SK-N-SH (cell line): ENCODE measurements around the gene PHGDH. TPM values are rescaled to one million over a fixed set of nuclear protein-coding genes. Genes with fewer than 3 reads are reported as not detected.

ENCODE experiments used
- CTCF ChIA-PET: fragments of 300-600, 350-600 bp; formaldehyde crosslinking; extraction: SDS; loops from one replicate; lab custom pipeline; 2021; lab: Yijun Ruan, JAX
- POLR2A ChIA-PET: fragments of 350-600 bp; sonication (Branson Sonifier 250); formaldehyde crosslinking; extraction: SDS; loops from one replicate; lab custom pipeline; 2020; ENCODE audit warnings: antibody characterized with exemption, inconsistent platforms; lab: Yijun Ruan, JAX
- DNase-seq: peaks from one replicate; pipeline ENCODE4 v3.0.0; 2012
- H2AFZ ChIP-seq: fragments of 200-600 bp; sonication (generic); 2 replicates; pipeline ENCODE4 v1.8.1; 2016; ENCODE audit warnings: antibody characterized with exemption, mild to moderate bottlenecking, low read depth
- H3F3A ChIP-seq: fragments of 200-600 bp; sonication (generic); replicated peaks from 2 replicates; pipeline ENCODE3; 2016; ENCODE audit warnings: antibody characterized with exemption, mild to moderate bottlenecking; ENCODE audit not compliant: insufficient read depth
- H3K27ac ChIP-seq, 2 experiments: fragments of 200-500 bp in 1 of 2; fragments of 200-600 bp in 1 of 2; sonication (Bioruptor generic) in 1 of 2; sonication (generic), shearing (Covaris generic) in 1 of 2; 2 replicates each; pipeline versions ENCODE4 v1.5.1 to v1.6.1; 2014 to 2016; ENCODE audit warnings: low read depth in 2 of 2, inconsistent platforms in 1 of 2, low read length in 1 of 2, mild to moderate bottlenecking in 1 of 2, mixed read lengths in 1 of 2
- H3K27me3 ChIP-seq: fragments of 200-600 bp; sonication (generic), shearing (Covaris generic); 2 replicates; pipeline ENCODE4 v1.6.1; 2016; ENCODE audit warnings: mixed run types; ENCODE audit not compliant: insufficient read depth
- H3K36me3 ChIP-seq, 2 experiments: fragments of 200-500 bp in 1 of 2; fragments of 200-600 bp in 1 of 2; sonication (Bioruptor generic) in 1 of 2; sonication (generic) in 1 of 2; replicated peaks in 1 of 2; 2 replicates each; pipeline versions ENCODE3 to v1.5.1; 2014 to 2016; ENCODE audit warnings: low read length in 1 of 2, mild to moderate bottlenecking in 1 of 2; ENCODE audit not compliant: insufficient read depth in 2 of 2, control insufficient read depth in 1 of 2
- H3K4me1 ChIP-seq, 2 experiments: fragments of 200-500 bp in 1 of 2; fragments of 200-600 bp in 1 of 2; sonication (Bioruptor generic) in 1 of 2; sonication (generic), shearing (Covaris generic) in 1 of 2; 2 replicates each; pipeline versions ENCODE4 v1.5.1 to v1.6.1; 2014 to 2016; ENCODE audit warnings: low read depth in 1 of 2, low read length in 1 of 2, mixed run types in 1 of 2; ENCODE audit not compliant: insufficient read depth in 2 of 2, control insufficient read depth in 1 of 2
- H3K4me2 ChIP-seq: fragments of 200-600 bp; sonication (generic), shearing (Covaris generic); 2 replicates; pipeline ENCODE4 v1.6.1; 2017; ENCODE audit warnings: mixed run types
- H3K4me3 ChIP-seq, 2 experiments: fragments of 200-500 bp in 1 of 2; fragments of 200-600 bp in 1 of 2; sonication (Bioruptor generic) in 1 of 2; sonication (generic), shearing (Covaris generic) in 1 of 2; 2 replicates each; pipeline versions ENCODE4 v1.5.1 to v1.8.1; 2014 to 2016; ENCODE audit warnings: low read depth in 2 of 2, inconsistent platforms in 1 of 2, low read length in 1 of 2, mild to moderate bottlenecking in 1 of 2, mixed read lengths in 1 of 2, moderate library complexity in 1 of 2
- H3K79me2 ChIP-seq: fragments of 200-600 bp; sonication (generic); 2 replicates; pipeline ENCODE4 v1.8.1; 2017; ENCODE audit warnings: mild to moderate bottlenecking; ENCODE audit not compliant: insufficient read depth
- H3K9ac ChIP-seq: fragments of 200-600 bp; sonication (generic); 2 replicates; pipeline ENCODE4 v1.6.1; 2017; ENCODE audit warnings: mixed run types
- H3K9me2 ChIP-seq: fragments of 200-600 bp; sonication (generic); 2 replicates; pipeline ENCODE4 v1.6.1; 2017; ENCODE audit warnings: mixed run types
- H3K9me3 ChIP-seq: fragments of 200-600 bp; sonication (generic); 2 replicates; pipeline ENCODE4 v1.6.1; 2017; ENCODE audit warnings: mixed run types, mild to moderate bottlenecking, moderate library complexity
- H4K20me1 ChIP-seq: fragments of 200-600 bp; sonication (generic); 2 replicates; pipeline ENCODE4 v1.6.1; 2017; ENCODE audit warnings: mild to moderate bottlenecking, mixed run types; ENCODE audit not compliant: insufficient read depth
- CHD2 ChIP-seq: fragments of 150-350 bp; IDR thresholded peaks from 2 replicates; pipeline ENCODE4 v1.6.1; 2018; ENCODE audit warnings: low read length; ENCODE audit not compliant: partially characterized antibody
- ELF1 ChIP-seq: IDR thresholded peaks from 2 replicates; pipeline ENCODE4 v1.4.0; 2012
- FOSL2 ChIP-seq: IDR thresholded peaks from 2 replicates; pipeline ENCODE4 v1.4.0; 2012; ENCODE audit warnings: low read depth, mild to moderate bottlenecking, moderate library complexity, borderline replicate concordance
- FOXJ3 ChIP-seq: sonication (generic); formaldehyde crosslinking; IDR thresholded peaks from 2 replicates; pipeline ENCODE4 v1.5.1; 2020; ENCODE audit warnings: mild to moderate bottlenecking, missing genetic modification reagents
- GABPA ChIP-seq: IDR thresholded peaks from 2 replicates; pipeline ENCODE4 v1.4.0; 2012; ENCODE audit warnings: low read depth, mild to moderate bottlenecking
- IRF3 ChIP-seq: fragments of 150-350 bp; IDR thresholded peaks from 2 replicates; pipeline ENCODE4 v1.6.1; 2016; ENCODE audit warnings: mild to moderate bottlenecking, low read depth, low read length
- MAX ChIP-seq: IDR thresholded peaks from 2 replicates; pipeline ENCODE4 v1.4.0; 2012; ENCODE audit warnings: low read depth
- MXI1 ChIP-seq: IDR thresholded peaks from 2 replicates; pipeline ENCODE4 v1.6.1; 2012; ENCODE audit warnings: mild to moderate bottlenecking, low read depth, low read length, improper control_type of control experiment
- RAD21 ChIP-seq: IDR thresholded peaks from 2 replicates; pipeline ENCODE4 v1.6.1; 2012; ENCODE audit warnings: mild to moderate bottlenecking, low read length
- RCOR1 ChIP-seq: fragments of 150-350 bp; IDR thresholded peaks from 2 replicates; pipeline ENCODE4 v1.6.1; 2017; ENCODE audit warnings: antibody characterized with exemption, low read length
- REST ChIP-seq: IDR thresholded peaks from 2 replicates; pipeline ENCODE4 v1.6.1; 2012; ENCODE audit warnings: mild to moderate bottlenecking, low read depth, low read length, moderate library complexity
- RFX5 ChIP-seq: IDR thresholded peaks from 2 replicates; pipeline ENCODE4 v1.6.1; 2012; ENCODE audit warnings: mild to moderate bottlenecking, improper control_type of control experiment, low read length
- SIN3A ChIP-seq: IDR thresholded peaks from 2 replicates; pipeline ENCODE4 v1.6.1; 2012; ENCODE audit warnings: low read depth, mild to moderate bottlenecking, low read length, moderate library complexity, borderline replicate concordance
- SMC3 ChIP-seq: IDR thresholded peaks from 2 replicates; pipeline ENCODE4 v1.6.1; 2012; ENCODE audit warnings: low read depth, low read length, improper control_type of control experiment
- USF1 ChIP-seq: IDR thresholded peaks from 2 replicates; pipeline ENCODE4 v1.4.0; 2012; ENCODE audit warnings: low read depth, borderline replicate concordance
- polyA plus RNA-seq, 3 experiments: library from polyadenylated mRNA; depleted of rRNA; stranded (reverse); fragments of >200 nt; gene quantifications; 2 replicates each; pipeline ENCODE4 v1.2.3, GENCODE V29; 2012

Gene PHGDH
- polyA plus RNA-seq, 1 of the 3 experiments (the other 2 are of a cell fraction), result 30.2 TPM

- Histone ChIP-seq H3K4me3 (no peak overlapping the region), H3K27me3 (no peaks in the 10 kb centered on the region; the same call in 1 of the 2 replicates), H3K9ac (no peak overlapping the region), H3K4me2 (no peak overlapping the region), H3F3A (no peaks in the 10 kb centered on the region), H3K36me3 (no peaks in the 10 kb centered on the region), H2AFZ (no peak overlapping the region), H4K20me1 (no peaks in the 10 kb centered on the region), H3K79me2 (no peaks in the 10 kb centered on the region), H3K4me1 (no peaks in the 10 kb centered on the region), H3K9me2 (no peaks in the 10 kb centered on the region), H3K9me3 (no peaks in the 10 kb centered on the region), H3K27ac (no peak overlapping the region)
- POLR2A ChIA-PET, result interaction anchor here (1.0 kb wide), 1 partner anchor 23 kb away, joined by 3 read pairs; the partner anchor contains the start of gene PHGDH
- TF ChIP-seq MAX, result no peak
- TF ChIP-seq RCOR1, result no peak
- TF ChIP-seq REST, result no peak
- TF ChIP-seq SMC3, result no peak
- TF ChIP-seq ELF1, result no peak
- TF ChIP-seq GABPA, result no peak
- no peak for TF ChIP-seq MXI1
- no peak for TF ChIP-seq CHD2
- TF ChIP-seq FOSL2, result no peak
- TF ChIP-seq RAD21, result no peak
- TF ChIP-seq SIN3A, result no peak
- no peak for TF ChIP-seq RFX5
- no peak for TF ChIP-seq USF1
- no peak for TF ChIP-seq FOXJ3 (CRISPR knock-in tag)
- no peak for TF ChIP-seq IRF3
- no peak for DNase-seq
- CTCF ChIA-PET, result interaction anchor here (0.9 kb wide), 1 partner anchor 13 kb away, joined by 8 read pairs; no protein-coding TSS in a partner anchor
Measured at GRCh38 chr1:119688810-119689209, 22.9 kb upstream of the PHGDH start.
